A549 (cell line): ENCODE results near the gene CPEB4. TPM values are rescaled to one million over a fixed set of nuclear protein-coding genes. Genes with fewer than 3 reads are reported as not detected.

ENCODE experiments used
- ATAC-seq, 2 experiments: fragments of 200-7000 bp in 1 of 2; fragments of >200 bp in 1 of 2; cut with Nextera tagmentation in 1 of 2; cut with Tn5 transposase in 1 of 2; 3 replicates each; pipeline versions ENCODE4 v1.8.0 to v1.9.1; 2018 to 2020; ENCODE audit warnings: mild to moderate bottlenecking in 1 of 2, moderate library complexity in 1 of 2
- CTCF ChIA-PET: fragments of 300-600 bp; sonication (Branson Sonifier 250); formaldehyde crosslinking; extraction: SDS; loops from one replicate; lab custom pipeline; 2021; ENCODE audit warnings: antibody characterized with exemption, inconsistent platforms; lab: Yijun Ruan, JAX
- POLR2A ChIA-PET: fragments of 350-600 bp; formaldehyde crosslinking; extraction: SDS; loops from one replicate; lab custom pipeline; 2021; ENCODE audit warnings: antibody characterized with exemption, inconsistent platforms; lab: Yijun Ruan, JAX
- DNase-seq, 2 experiments: peaks; one replicate each; pipeline versions ENCODE4 v3.0.0 to v3.0.0-alpha.2; 2011 to 2016; ENCODE audit warnings: low read depth in 1 of 2, low spot score in 1 of 2
- FAIRE-seq: peaks from 2 replicates; lab custom pipeline; 2011; peaks lifted over from hg19 to GRCh38; lab: Jason Lieb, UNC
- H3K27ac ChIP-seq, 2 experiments: fragments of >200 bp; sonication (Bioruptor Twin); formaldehyde crosslinking; 3 replicates each; pipeline ENCODE4 v1.5.1; 2016 to 2017
- H3K4me1 ChIP-seq: fragments of >200 bp; sonication (Bioruptor Twin); formaldehyde crosslinking; 3 replicates; pipeline ENCODE4 v1.6.1; 2016
- H3K4me2 ChIP-seq: fragments of >200 bp; sonication (Bioruptor Twin); formaldehyde crosslinking; 3 replicates; pipeline ENCODE4 v1.6.1; 2016
- H3K4me3 ChIP-seq: fragments of >200 bp; sonication (Bioruptor Twin); formaldehyde crosslinking; 3 replicates; pipeline ENCODE4 v1.5.1; 2016
- H3K9me3 ChIP-seq: fragments of >200 bp; sonication (Bioruptor Twin); formaldehyde crosslinking; 3 replicates; pipeline ENCODE4 v1.6.1; 2016
- BHLHE40 ChIP-seq: IDR thresholded peaks from 2 replicates; pipeline ENCODE4 v1.6.1; 2012; ENCODE audit warnings: low read depth, low read length, inconsistent platforms
- CBX8 ChIP-seq: fragments of 200-600 bp; sonication (generic); IDR thresholded peaks from 2 replicates; pipeline ENCODE4 v1.6.1; 2016
- CHD2 ChIP-seq: fragments of 150-350 bp; IDR thresholded peaks from 2 replicates; pipeline ENCODE4 v1.6.1; 2014; ENCODE audit warnings: low read length; ENCODE audit not compliant: partially characterized antibody
- EHMT2 ChIP-seq: fragments of 200-600 bp; sonication (generic); IDR thresholded peaks from 2 replicates; pipeline ENCODE4 v1.6.1; 2016; ENCODE audit warnings: antibody characterized with exemption, low read depth, mild to moderate bottlenecking, moderate library complexity
- ESRRA ChIP-seq: fragments of 150-350 bp; IDR thresholded peaks from 2 replicates; pipeline ENCODE4 v1.6.1; 2014; ENCODE audit warnings: mild to moderate bottlenecking, low read length, borderline replicate concordance
- FOSB ChIP-seq: fragments of 250-450 bp; sonication (Bioruptor Pico); IDR thresholded peaks from 2 replicates; pipeline ENCODE4 v1.5.0; 2020; ENCODE audit warnings: mild to moderate bottlenecking, moderate library complexity
- GATA3 ChIP-seq: IDR thresholded peaks from 2 replicates; pipeline ENCODE4 v1.6.1; 2012; ENCODE audit warnings: borderline replicate concordance
- HDAC2 ChIP-seq: fragments of 200-600 bp; sonication (generic); IDR thresholded peaks from 2 replicates; pipeline ENCODE4 v1.6.1; 2016
- HEYL ChIP-seq: fragments of 250-450 bp; sonication (Bioruptor Pico); IDR thresholded peaks from 2 replicates; pipeline ENCODE4 v1.8.0; 2021; ENCODE audit warnings: mild to moderate bottlenecking, moderate library complexity
- HOXA7 ChIP-seq: fragments of 250-450 bp; sonication (Bioruptor Pico); IDR thresholded peaks from 2 replicates; pipeline ENCODE4 v1.5.0; 2020; ENCODE audit warnings: mild to moderate bottlenecking, moderate library complexity
- JUNB ChIP-seq: fragments of >200 bp; sonication (Bioruptor Twin); formaldehyde crosslinking; IDR thresholded peaks from 2 replicates; pipeline ENCODE4 v1.6.1; 2016
- KDM5A ChIP-seq: fragments of 200-600 bp; sonication (generic); IDR thresholded peaks from 2 replicates; pipeline ENCODE4 v1.6.1; 2016; ENCODE audit warnings: antibody characterized with exemption, mild to moderate bottlenecking
- MYC ChIP-seq: IDR thresholded peaks from 2 replicates; pipeline ENCODE4 v1.6.1; 2012; ENCODE audit warnings: mild to moderate bottlenecking, inconsistent platforms, low read length, improper control_type of control experiment, borderline replicate concordance
- NFE2L2 ChIP-seq: fragments of 150-350 bp; conservative IDR thresholded peaks from 2 replicates; pipeline ENCODE4 v1.6.1; 2014; ENCODE audit warnings: low read length
- TFCP2L1 ChIP-seq: fragments of 250-450 bp; sonication (Bioruptor Pico); IDR thresholded peaks from 2 replicates; pipeline ENCODE4 v1.5.0; 2021; ENCODE audit warnings: mild to moderate bottlenecking
- ZC3H11A ChIP-seq: fragments of 450-650 bp; IDR thresholded peaks from 2 replicates; pipeline ENCODE4 v1.6.1; 2014; ENCODE audit warnings: antibody characterized with exemption, mild to moderate bottlenecking
- WGBS: methylation state at CpG from one replicate; pipeline ENCODE4 v1.1.6; 2017; ENCODE audit errors: missing lambda C conversion rate; 5-methylcytosine and 5-hydroxymethylcytosine counted together
- polyA plus RNA-seq, 4 experiments: library from polyadenylated mRNA; depleted of rRNA in 3 of 4; stranded (reverse); fragments of >200 nt; fragmentation: RNase III in 1 of 4; extraction: RNeasy Plus Mini Kit Qiagen cat#74134 plus additional on column Dnase treatment in 1 of 4; gene quantifications; 2 replicates in 3 of 4; 3 replicates in 1 of 4; pipeline ENCODE4 v1.2.3, GENCODE V29; 2011 to 2017
- TF ChIP-seq, protein P1 (sequence below): IDR thresholded peaks from 2 replicates; pipeline ENCODE4 v1.6.1; 2012
- TF ChIP-seq, protein P2 (sequence below): fragments of >200 bp; sonication (Bioruptor Twin); formaldehyde crosslinking; IDR thresholded peaks from 3 replicates; pipeline ENCODE4 v1.6.1; 2016
- TF ChIP-seq, protein P3 (sequence below): fragments of >200 bp; sonication (Bioruptor Twin); formaldehyde crosslinking; IDR thresholded peaks from 3 replicates; pipeline ENCODE4 v1.5.1; 2016

Gene CPEB4
- polyA plus RNA-seq, 2 of the 4 experiments (the other 2 are of a cell fraction) = 11.4 to 50.0 TPM

DNA sequence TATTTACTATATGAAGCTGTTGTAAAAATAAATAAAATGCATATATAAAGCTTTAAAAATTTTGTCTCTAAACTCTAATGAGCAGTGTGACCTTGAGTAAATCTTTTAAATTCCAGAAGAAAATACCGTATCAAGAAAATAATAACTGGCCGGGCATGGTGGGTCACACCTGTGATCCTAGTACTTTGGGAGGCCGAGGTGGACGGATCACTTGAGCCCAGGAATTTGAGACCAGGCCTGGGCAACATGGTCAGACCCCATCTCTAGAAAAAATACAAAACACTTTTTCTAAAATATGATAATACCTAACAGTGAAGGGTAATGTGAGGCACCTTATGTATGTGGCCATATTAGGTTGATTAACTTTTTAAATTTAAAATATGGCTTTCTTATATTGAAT is 8.5 kb downstream of the CPEB4 start (continued):
- no peak for TF ChIP-seq ESRRA

DNA sequence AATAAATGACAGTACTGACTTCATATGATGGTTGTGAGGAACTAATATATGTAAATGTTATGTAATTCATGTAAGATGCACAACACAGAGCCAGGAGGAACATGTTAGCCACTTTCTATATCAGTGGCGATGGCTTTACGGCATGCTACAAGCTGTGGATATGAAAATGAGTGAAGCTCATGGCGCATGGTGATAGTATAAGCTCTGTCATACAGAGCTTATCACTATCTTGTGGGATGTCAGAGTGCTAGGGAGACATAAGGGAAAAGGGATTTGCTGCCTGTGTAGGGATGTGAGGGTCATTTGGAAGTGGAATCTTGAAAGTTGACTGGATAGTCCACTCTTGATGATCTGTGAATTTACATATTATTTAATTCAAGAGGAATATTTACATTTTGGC is 13.6 kb downstream of the CPEB4 start:
- no peaks in the 10 kb centered on the region for H3K9me3 ChIP-seq
- no peak for TF ChIP-seq KDM5A
- TF ChIP-seq CBX8 = no peak
- TF ChIP-seq NFE2L2 = no peak
- TF ChIP-seq ZC3H11A = no peak
- TF ChIP-seq MYC = no peak
- H3K4me2 ChIP-seq = no peak overlapping the region
- FAIRE-seq = no peak
- no peak overlapping the region for H3K27ac ChIP-seq
- DNase-seq = no peak
- H3K4me3 ChIP-seq = no peak overlapping the region
- ChIA-PET POLR2A (interaction anchor here (1.1 kb wide), 1 partner anchor 16 kb away, joined by 3 read pairs; no protein-coding TSS in a partner anchor), CTCF (interaction anchor here (1.2 to 1.3 kb wide), 2 partner anchors 24 to 71 kb away, joined by 3 to 4 read pairs; no protein-coding TSS in a partner anchor)
- WGBS = 94% methylated on average over 3 of the region's 3 CpGs
- peaks cover 27% of the 10 kb centered on the region; the same call in 2 of the 3 replicates for H3K4me1 ChIP-seq
- no peak for ATAC-seq

DNA sequence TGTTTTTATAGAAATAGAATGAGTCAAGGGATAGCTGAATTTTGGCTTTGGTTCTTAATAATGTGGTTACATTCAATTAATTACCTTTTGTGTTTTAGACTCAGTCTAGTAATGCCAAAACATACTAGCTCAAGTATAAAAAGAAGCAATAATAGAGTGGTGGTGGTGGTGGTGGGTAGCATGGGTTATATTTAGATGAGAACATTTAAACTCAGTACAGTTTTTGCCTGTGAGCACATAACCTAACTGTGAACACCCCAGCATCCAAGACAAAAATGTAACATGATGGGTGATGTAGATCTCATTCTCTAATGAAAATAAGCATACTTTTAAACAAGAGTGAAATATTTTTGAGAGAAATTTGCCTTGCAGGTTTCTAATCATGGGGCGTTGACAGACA is 14.2 kb downstream of the CPEB4 start:
- CTCF ChIA-PET = interaction anchor here (1.2 to 1.3 kb wide), 2 partner anchors 23 to 71 kb away, joined by 3 to 4 read pairs; no protein-coding TSS in a partner anchor

GRCh38 chr5:173902743-173903142 is 14.6 kb downstream of the CPEB4 start:
- ChIA-PET POLR2A (no interaction called here), CTCF (interaction anchor here (1.2 to 1.7 kb wide), 2 partner anchors 12 to 70 kb away, joined by 4 read pairs; no protein-coding TSS in a partner anchor)
- DNase-seq = no peak
- Histone ChIP-seq H3K9me3 (no peaks in the 10 kb centered on the region), H3K27ac (no peak overlapping the region), H3K4me2 (no peak overlapping the region), H3K4me1 (peaks cover 37% of the 10 kb centered on the region), H3K4me3 (no peak overlapping the region)
- no peak for TF ChIP-seq BHLHE40
- TF ChIP-seq FOSB (CRISPR knock-in tag) = no peak
- TF ChIP-seq EHMT2 = no peak
- TF ChIP-seq, protein P1, sequence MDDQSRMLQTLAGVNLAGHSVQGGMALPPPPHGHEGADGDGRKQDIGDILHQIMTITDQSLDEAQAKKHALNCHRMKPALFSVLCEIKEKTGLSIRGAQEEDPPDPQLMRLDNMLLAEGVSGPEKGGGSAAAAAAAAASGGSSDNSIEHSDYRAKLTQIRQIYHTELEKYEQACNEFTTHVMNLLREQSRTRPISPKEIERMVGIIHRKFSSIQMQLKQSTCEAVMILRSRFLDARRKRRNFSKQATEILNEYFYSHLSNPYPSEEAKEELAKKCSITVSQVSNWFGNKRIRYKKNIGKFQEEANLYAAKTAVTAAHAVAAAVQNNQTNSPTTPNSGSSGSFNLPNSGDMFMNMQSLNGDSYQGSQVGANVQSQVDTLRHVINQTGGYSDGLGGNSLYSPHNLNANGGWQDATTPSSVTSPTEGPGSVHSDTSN = no peak
- ATAC-seq = no peak
- no peak for FAIRE-seq

More for the DNA sequence above, 14.2 kb downstream of the CPEB4 start:
- H3K4me3 ChIP-seq = no peak overlapping the region
- no peak for TF ChIP-seq HDAC2
- TF ChIP-seq HOXA7 (CRISPR knock-in tag) = no peak
- TF ChIP-seq BHLHE40 = no peak
- TF ChIP-seq, protein P2, sequence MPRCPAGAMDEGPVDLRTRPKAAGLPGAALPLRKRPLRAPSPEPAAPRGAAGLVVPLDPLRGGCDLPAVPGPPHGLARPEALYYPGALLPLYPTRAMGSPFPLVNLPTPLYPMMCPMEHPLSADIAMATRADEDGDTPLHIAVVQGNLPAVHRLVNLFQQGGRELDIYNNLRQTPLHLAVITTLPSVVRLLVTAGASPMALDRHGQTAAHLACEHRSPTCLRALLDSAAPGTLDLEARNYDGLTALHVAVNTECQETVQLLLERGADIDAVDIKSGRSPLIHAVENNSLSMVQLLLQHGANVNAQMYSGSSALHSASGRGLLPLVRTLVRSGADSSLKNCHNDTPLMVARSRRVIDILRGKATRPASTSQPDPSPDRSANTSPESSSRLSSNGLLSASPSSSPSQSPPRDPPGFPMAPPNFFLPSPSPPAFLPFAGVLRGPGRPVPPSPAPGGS = no peak
- TF ChIP-seq JUNB = no peak
- no peak for TF ChIP-seq HEYL (CRISPR knock-in tag)
- TF ChIP-seq, protein P3, sequence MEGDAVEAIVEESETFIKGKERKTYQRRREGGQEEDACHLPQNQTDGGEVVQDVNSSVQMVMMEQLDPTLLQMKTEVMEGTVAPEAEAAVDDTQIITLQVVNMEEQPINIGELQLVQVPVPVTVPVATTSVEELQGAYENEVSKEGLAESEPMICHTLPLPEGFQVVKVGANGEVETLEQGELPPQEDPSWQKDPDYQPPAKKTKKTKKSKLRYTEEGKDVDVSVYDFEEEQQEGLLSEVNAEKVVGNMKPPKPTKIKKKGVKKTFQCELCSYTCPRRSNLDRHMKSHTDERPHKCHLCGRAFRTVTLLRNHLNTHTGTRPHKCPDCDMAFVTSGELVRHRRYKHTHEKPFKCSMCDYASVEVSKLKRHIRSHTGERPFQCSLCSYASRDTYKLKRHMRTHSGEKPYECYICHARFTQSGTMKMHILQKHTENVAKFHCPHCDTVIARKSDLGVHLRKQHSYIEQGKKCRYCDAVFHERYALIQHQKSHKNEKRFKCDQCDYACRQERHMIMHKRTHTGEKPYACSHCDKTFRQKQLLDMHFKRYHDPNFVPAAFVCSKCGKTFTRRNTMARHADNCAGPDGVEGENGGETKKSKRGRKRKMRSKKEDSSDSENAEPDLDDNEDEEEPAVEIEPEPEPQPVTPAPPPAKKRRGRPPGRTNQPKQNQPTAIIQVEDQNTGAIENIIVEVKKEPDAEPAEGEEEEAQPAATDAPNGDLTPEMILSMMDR = no peak
- no peak for TF ChIP-seq TFCP2L1 (CRISPR knock-in tag)
- no peak for TF ChIP-seq CHD2
- no peak for TF ChIP-seq NFE2L2
- TF ChIP-seq GATA3 = no peak
- POLR2A ChIA-PET = no interaction called here
- DNase-seq = no peak
- WGBS = 82% methylated on average over 1 of the region's 1 CpG
- no peak overlapping the region for H3K4me2 ChIP-seq
- no peak for FAIRE-seq
- no peaks in the 10 kb centered on the region for H3K9me3 ChIP-seq
- ATAC-seq = no peak
- peaks cover 33% of the 10 kb centered on the region for H3K4me1 ChIP-seq
- H3K27ac ChIP-seq = no peak overlapping the region
